Measurements from ENCODE around the gene GPN2.
A peak's percentile ranks its signal among the peaks of the same experiment; 100 is the strongest.

Gene GPN2

GRCh38 chr1:26889551-26890466 is at the start of gene GPN2:
Gene GPN2, minus strand, starts transcription at chr1:26890283. Its CDS starts 187 bp downstream, at chr1:26890096.
- H3K4me3 ChIP-seq (ENCODE audit: control insufficient read depth, low read depth, low read length): peak within 1 kb of the TSS; percentile 85
- TF ChIP-seq, protein P1, sequence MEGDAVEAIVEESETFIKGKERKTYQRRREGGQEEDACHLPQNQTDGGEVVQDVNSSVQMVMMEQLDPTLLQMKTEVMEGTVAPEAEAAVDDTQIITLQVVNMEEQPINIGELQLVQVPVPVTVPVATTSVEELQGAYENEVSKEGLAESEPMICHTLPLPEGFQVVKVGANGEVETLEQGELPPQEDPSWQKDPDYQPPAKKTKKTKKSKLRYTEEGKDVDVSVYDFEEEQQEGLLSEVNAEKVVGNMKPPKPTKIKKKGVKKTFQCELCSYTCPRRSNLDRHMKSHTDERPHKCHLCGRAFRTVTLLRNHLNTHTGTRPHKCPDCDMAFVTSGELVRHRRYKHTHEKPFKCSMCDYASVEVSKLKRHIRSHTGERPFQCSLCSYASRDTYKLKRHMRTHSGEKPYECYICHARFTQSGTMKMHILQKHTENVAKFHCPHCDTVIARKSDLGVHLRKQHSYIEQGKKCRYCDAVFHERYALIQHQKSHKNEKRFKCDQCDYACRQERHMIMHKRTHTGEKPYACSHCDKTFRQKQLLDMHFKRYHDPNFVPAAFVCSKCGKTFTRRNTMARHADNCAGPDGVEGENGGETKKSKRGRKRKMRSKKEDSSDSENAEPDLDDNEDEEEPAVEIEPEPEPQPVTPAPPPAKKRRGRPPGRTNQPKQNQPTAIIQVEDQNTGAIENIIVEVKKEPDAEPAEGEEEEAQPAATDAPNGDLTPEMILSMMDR (conservative IDR thresholded peaks at IDR 0.05; ENCODE audit: control insufficient read depth, insufficient read depth, low read depth, low read length): no peak
- peak; percentile 70 for DNase-seq (ENCODE audit: low read depth)

- DNase-seq (ENCODE audit: low read depth): no peak
- no peak overlapping the region for H3K4me3 ChIP-seq (ENCODE audit: control insufficient read depth, low read depth, low read length)
- TF ChIP-seq, protein P1 (conservative IDR thresholded peaks at IDR 0.05; ENCODE audit: control insufficient read depth, insufficient read depth, low read depth, low read length): no peak
Measured at GRCh38 chr1:26938659-26939025, 48.6 kb upstream of the GPN2 start.

DNA sequence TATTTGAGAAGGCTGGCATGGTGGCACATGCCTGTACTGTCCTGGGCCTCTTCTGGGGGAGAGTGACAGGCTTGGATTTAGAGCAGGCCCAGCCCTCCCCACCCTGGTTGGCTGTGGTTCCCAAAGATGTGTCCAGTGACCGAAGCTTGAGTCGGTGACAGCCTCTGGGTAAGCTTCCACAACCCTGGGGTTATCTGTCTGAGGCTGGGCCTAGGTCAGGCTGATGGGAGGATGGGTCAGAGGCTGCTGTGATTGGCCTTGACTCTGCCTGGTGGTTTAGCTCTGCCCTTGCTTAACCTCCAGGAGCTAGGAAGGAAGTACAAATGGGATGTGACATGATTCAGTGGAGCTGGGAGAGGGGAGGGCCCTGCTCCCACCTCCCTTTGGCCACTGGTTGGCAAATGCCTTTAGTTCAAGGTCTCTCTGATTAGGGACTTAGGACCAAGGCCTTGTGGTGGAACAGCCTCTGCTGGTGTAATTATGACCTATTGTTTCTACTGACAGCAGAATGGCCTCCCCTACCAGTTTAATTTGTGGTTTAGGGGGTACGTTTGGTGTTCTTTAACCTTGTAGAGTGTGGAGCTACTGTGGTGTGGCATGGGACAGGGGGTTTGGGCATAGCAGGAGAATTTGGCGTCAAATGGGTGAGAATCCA is 48.0 kb upstream of the GPN2 start:
- H3K4me3 ChIP-seq (ENCODE audit: control insufficient read depth, low read depth, low read length): no peak overlapping the region
- TF ChIP-seq, protein P1 (conservative IDR thresholded peaks at IDR 0.05; ENCODE audit: control insufficient read depth, insufficient read depth, low read depth, low read length): no peak
- no peak for DNase-seq (ENCODE audit: low read depth)

GRCh38 chr1:26936823-26937222 is 46.7 kb upstream of the GPN2 start:
- H3K4me3 ChIP-seq (ENCODE audit: control insufficient read depth, low read depth, low read length): no peak overlapping the region
- no peak for DNase-seq (ENCODE audit: low read depth)
- TF ChIP-seq, protein P1 (conservative IDR thresholded peaks at IDR 0.05; ENCODE audit: control insufficient read depth, insufficient read depth, low read depth, low read length): no peak

GRCh38 chr1:26932531-26932930 is 42.4 kb upstream of the GPN2 start:
- no peak for DNase-seq (ENCODE audit: low read depth)
- TF ChIP-seq, protein P1 (conservative IDR thresholded peaks at IDR 0.05; ENCODE audit: control insufficient read depth, insufficient read depth, low read depth, low read length): no peak
- no peak overlapping the region for H3K4me3 ChIP-seq (ENCODE audit: control insufficient read depth, low read depth, low read length)

GRCh38 chr1:26923711-26924110 is 33.6 kb upstream of the GPN2 start:
- TF ChIP-seq, protein P1 (conservative IDR thresholded peaks at IDR 0.05; ENCODE audit: control insufficient read depth, insufficient read depth, low read depth, low read length): no peak
- peak; percentile 19 for DNase-seq (ENCODE audit: low read depth)
- H3K4me3 ChIP-seq (ENCODE audit: control insufficient read depth, low read depth, low read length): no peak overlapping the region
